Measurements from ENCODE around the gene AMFR. TPM values are rescaled to one million over a fixed set of nuclear protein-coding genes. Genes with fewer than 3 reads are reported as not detected.

AMFR gene
- total and polyA plus RNA-seq, 4 donors, result 43.3 to 309 (median 98.4) TPM

GRCh38 chr16:56320811-56321558, 104.4 kb downstream of the AMFR start:
- no peaks in the 10 kb centered on the region for H3K27me3 ChIP-seq (ENCODE audit: control insufficient read depth in 4 of 4, insufficient read depth in 4 of 4, low read length in 3 of 4)
- no peak overlapping the region for H3K4me3 ChIP-seq (ENCODE audit: low read depth in 1 of 3, low read length in 3 of 3)
- peaks cover 0 to 16% (median 8%) of the 10 kb centered on the region in 4 donors for H3K4me1 ChIP-seq (ENCODE audit: control insufficient read depth in 4 of 4, insufficient read depth in 4 of 4, low read length in 3 of 4)
- TF ChIP-seq ATF3 (IDR thresholded peaks at IDR 0.05) (no peak), FOXA2 (IDR thresholded peaks at IDR 0.05) (no peak), CTCF (IDR thresholded peaks at IDR 0.05; ENCODE audit: low read depth, low read length, missing input control) (no peak), RXRA (IDR thresholded peaks at IDR 0.05) (no peak), ZBTB33 (IDR thresholded peaks at IDR 0.05) (no peak), TAF1 (conservative IDR thresholded peaks at IDR 0.05) (no peak), SP1 (IDR thresholded peaks at IDR 0.05) (no peak), YY1 (IDR thresholded peaks at IDR 0.05) (no peak), NR2F2 (IDR thresholded peaks at IDR 0.05) (no peak), GABPA (IDR thresholded peaks at IDR 0.05 in 1 of 2, conservative IDR thresholded peaks at IDR 0.05 in 1 of 2) (no peak), EGR1 (IDR thresholded peaks at IDR 0.05; ENCODE audit: low read depth in 2 of 2) (no peak)
- H3K27ac ChIP-seq (ENCODE audit: low read depth in 1 of 2, low read length in 2 of 2), result no peak overlapping the region
- 83% methylated on average over 7 of the region's 7 CpGs for WGBS
- H3K36me3 ChIP-seq (ENCODE audit: control insufficient read depth in 4 of 4, insufficient read depth in 3 of 4, low read depth in 1 of 4, low read length in 3 of 4), result peaks cover 0 to 4% (median 0%) of the 10 kb centered on the region in 4 donors
- H3K9me3 ChIP-seq (ENCODE audit: control insufficient read depth in 4 of 4, low read length in 3 of 4), result no peaks in the 10 kb centered on the region
- no peak for DNase-seq (ENCODE audit: low spot score)
- no peak overlapping the region for H3K9ac ChIP-seq (ENCODE audit: low read depth in 1 of 2, low read length in 2 of 2)

- TF ChIP-seq FOXA2 (IDR thresholded peaks at IDR 0.05) (no peak), JUND (IDR thresholded peaks at IDR 0.05) (no peak), RXRA (IDR thresholded peaks at IDR 0.05) (no peak), YY1 (IDR thresholded peaks at IDR 0.05) (no peak), HNF4A (conservative IDR thresholded peaks at IDR 0.05) (no peak), NR2F2 (IDR thresholded peaks at IDR 0.05) (no peak), CTCF (IDR thresholded peaks at IDR 0.05; ENCODE audit: low read depth, low read length, missing input control) (no peak), REST (IDR thresholded peaks at IDR 0.05) (no peak), RAD21 (IDR thresholded peaks at IDR 0.05) (no peak), SP1 (IDR thresholded peaks at IDR 0.05) (no peak), GABPA (IDR thresholded peaks at IDR 0.05 in 1 of 2, conservative IDR thresholded peaks at IDR 0.05 in 1 of 2) (no peak), HNF4G (IDR thresholded peaks at IDR 0.05) (no peak), MAX (IDR thresholded peaks at IDR 0.05) (no peak)
- no peak for DNase-seq (ENCODE audit: low spot score)
- H3K4me1 ChIP-seq (ENCODE audit: control insufficient read depth in 4 of 4, insufficient read depth in 4 of 4, low read length in 3 of 4), result peaks cover 0 to 10% (median 4%) of the 10 kb centered on the region in 4 donors
- H3K27me3 ChIP-seq (ENCODE audit: control insufficient read depth in 4 of 4, insufficient read depth in 4 of 4, low read length in 3 of 4), result no peaks in the 10 kb centered on the region
- no peak overlapping the region for H3K9ac ChIP-seq (ENCODE audit: low read depth in 1 of 2, low read length in 2 of 2)
- H3K9me3 ChIP-seq (ENCODE audit: control insufficient read depth in 4 of 4, low read length in 3 of 4), result no peaks in the 10 kb centered on the region
- H3K27ac ChIP-seq (ENCODE audit: low read depth in 1 of 2, low read length in 2 of 2), result no peak overlapping the region
- H3K4me3 ChIP-seq (ENCODE audit: low read depth in 1 of 3, low read length in 3 of 3), result no peak overlapping the region
- 93% methylated on average over 8 of the region's 8 CpGs for WGBS
- H3K36me3 ChIP-seq (ENCODE audit: control insufficient read depth in 4 of 4, insufficient read depth in 3 of 4, low read depth in 1 of 4, low read length in 3 of 4), result peaks cover 0 to 4% (median 0%) of the 10 kb centered on the region in 4 donors
These were observed 105.3 kb downstream of the AMFR start for GRCh38 chr16:56320056-56320455.

Measured in liver (tissue), 9 donors.